GM19467 (cell line): ENCODE data around the gene CALB2.

ENCODE experiments used
- ATAC-seq: cut with Tn5 transposase; IDR thresholded peaks from one replicate; pipeline ENCODE4 v1.9.1; 2021; ENCODE audit warnings: mild to moderate bottlenecking, moderate library complexity; ENCODE audit not compliant: unreplicated experiment

The CALB2 gene

DNA sequence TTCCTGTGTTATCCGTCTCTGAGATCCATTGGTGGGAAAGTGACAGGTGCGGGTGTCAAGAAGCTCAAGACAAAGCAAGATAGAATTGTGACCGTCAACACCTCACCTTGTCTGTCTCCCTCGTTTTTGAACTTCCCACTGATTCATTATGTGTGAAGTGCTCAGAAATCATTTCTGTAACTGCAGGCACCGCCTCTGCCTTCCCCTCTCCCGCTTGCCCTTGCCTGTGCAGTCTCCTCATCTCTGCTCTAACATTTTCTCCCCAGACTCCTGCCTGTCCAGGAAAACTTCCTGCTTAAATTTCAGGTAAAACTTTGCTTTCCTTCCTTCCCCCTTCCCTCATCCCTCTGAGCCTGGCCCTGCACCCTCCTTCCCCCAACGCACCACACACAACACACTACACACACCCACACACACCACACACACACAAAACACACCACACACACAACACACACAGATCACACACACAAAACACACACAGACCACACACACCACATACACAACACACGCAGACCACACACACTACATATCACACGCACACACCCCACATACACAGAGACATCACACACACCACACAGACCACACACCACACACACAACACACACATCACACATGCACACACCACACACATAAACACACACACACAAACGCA is 25.7 kb downstream of the CALB2 start:
- no peak for ATAC-seq

DNA sequence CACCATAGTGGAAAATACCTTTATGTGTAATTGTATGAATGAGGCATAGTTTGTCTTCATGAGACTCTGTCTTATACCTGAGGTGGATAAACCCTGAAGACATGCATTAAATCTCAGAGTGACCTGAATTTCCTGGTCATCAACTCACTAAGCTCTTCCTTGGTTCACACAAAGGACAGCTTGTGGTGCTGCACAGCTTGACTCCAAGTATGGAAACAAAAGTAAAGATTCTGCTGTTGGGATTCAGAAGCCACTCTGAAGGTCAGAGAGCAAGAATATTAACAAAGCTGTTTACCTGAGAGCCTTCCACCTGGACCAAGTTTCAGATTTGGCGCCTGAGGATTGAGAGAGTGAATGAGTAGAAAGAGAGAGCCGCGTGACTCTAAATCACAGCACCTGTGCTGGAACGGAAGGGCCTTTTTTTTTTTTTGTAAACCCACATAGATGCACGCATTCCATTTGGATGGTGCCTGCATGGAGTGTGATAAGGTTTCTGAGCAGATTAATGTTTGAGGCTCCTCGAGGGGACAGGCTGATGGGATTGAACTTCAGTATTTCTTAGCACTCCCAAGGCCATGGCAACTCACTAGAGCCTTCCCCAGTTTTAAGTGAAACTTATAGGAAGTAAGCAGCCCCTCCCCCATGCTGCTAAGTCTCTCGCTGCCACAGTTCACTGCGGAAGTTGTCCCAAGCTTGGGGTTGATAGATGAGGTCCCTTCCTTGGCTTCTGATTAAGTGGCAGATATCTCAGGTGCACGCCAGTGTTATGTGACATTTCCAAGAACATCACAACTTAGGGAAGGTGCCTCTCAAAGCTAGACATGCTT is 28.7 kb downstream of the CALB2 start:
- ATAC-seq = no peak

DNA sequence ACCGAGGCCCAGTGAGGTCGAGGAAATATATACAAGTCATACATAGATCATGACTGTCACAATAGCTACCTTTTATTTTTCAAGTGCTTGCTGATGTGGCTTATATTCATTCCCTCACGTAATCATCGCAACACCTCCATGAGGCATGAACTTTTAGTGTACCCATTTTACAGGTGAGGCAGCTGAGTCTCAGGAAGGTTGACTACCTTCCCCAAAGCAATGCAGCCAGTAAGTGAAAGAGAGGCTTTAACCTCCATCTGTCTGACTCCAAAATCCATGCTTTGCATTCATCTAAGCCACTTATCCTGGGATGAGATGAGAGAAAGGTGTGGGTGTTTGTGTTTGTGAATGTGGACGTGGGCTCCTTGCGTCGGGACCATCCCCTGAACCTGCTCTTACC is 30.8 kb downstream of the CALB2 start:
- ATAC-seq = no peak

DNA sequence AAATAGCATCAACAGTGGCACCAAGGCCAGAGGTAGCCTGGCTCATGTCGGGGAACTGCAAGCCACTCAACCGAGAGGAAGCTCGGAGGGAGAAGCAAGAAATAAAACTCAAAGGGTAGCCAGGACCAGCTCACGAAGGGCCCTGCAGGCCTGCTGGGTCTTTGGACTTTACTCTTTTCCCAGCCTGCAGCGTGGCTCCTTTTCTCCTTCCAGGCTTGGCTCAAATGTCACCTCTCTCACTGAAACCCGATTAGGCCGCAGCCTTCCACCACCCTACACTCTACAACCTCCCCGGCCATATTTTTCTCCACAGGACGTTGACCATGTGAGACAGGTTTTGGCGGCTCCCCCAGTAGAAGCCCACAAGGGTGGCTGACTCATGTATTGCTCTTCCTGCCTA is 38.1 kb downstream of the CALB2 start:
- no peak for ATAC-seq

DNA sequence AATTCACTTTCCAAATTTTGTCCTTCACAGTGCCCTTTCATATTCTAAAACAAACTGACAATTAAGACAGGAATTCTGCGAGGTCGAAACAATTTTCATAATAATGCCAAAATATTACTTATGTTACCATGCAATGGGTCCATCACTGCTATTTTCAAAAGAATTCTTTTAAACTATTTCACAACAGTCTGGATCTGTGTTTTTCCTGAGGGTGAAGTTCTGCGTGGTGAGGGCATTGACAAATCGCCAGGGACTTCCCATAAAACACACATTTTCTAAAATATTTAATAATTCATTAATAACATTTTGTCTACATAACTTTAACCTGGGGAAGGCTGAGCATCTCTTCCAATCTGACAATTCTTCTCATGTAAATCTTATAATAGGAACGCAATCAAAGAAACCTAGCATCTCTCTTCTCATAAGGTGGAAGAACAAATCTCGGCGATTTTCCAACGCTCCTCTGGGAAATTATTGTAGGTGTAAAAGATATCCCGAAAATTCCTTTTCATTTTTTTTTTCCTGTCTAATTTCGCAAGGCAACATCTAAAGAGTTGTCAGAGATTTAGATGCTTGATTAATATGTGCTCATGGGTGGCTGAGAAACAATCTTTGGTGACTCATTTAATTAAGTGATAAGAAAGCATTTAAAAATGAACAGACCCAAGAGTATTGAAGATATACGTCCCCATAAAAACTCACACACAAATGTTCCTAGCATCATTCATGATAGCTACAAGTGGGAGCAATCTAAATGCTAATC is 41.5 kb downstream of the CALB2 start:
- ATAC-seq = no peak

DNA sequence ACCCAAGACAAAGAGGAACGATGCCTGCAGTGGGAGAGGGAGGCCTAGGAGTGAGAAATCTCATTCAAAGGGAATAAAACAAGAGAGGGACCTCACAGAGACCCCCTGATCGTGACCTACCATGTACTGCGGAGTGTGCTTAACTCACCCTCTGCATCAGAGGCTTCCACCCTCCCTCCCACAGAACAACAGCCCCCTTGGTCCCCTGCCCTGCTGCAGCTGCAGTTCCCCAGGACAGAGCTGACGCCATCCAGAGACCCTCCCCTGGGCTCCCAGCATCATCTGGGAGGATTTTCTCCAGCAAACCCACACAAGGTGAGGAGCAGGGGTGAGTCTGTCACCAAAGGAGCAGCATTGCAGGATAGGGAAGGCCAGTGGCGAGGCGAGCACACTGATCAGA is 43.5 kb downstream of the CALB2 start:
- ATAC-seq = no peak

DNA sequence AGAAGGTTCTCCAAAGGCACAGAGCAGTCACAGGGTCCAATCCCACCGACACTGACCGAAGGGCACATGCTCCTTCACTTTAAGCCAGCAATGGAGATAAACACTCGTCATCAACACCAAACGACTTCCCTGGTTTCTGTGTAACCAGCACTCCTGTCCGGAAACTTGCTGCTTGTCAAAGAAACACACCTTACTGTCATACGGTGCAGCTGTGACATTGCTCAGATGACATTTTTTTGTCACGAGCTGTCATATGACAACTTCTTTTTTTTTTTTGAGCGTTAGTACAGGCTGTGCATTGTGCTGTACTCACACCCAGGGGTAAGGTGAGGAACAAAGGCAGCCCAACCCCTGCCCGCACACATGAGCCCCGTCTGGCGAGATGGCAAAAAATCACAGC is 44.2 kb downstream of the CALB2 start:
- ATAC-seq = no peak

DNA sequence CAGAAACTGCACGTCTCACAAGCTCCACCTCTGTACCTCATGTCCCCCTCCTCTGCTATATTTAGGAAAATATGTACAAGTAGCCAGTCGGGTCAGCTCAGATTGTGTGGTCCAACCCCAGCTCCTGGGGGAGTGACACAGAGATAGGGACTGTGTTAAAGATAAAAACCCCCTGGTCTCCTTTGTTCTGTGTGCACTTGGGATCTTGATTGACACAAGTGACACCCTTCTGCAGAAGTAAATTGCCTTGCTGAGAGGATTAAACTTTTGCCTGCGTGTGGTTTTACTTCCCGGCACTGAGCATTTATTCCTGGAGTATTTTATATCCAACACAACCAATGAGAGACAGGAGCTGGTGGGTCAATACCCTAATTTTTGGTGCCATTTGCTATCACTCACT is 45.8 kb downstream of the CALB2 start:
- ATAC-seq = no peak

DNA sequence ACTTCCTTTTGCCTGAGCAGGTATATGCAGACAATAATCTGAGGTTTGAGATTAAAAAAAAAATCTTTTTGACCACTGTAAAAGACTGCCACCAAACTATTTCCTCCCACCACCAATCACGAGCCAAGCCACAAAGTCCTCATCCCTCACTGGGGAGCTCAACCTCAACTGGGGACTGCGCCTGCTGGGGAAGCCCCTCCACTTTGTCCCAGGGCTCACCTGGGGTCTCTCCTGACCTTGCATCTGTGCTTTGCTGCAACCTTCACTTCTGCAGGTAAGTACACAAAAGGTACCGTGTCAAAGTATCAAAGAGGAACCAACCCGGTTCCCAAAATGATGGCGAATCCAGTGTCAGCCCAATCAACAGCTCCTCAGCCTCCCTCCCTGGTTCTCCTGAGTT is 47.8 kb downstream of the CALB2 start:
- no peak for ATAC-seq

DNA sequence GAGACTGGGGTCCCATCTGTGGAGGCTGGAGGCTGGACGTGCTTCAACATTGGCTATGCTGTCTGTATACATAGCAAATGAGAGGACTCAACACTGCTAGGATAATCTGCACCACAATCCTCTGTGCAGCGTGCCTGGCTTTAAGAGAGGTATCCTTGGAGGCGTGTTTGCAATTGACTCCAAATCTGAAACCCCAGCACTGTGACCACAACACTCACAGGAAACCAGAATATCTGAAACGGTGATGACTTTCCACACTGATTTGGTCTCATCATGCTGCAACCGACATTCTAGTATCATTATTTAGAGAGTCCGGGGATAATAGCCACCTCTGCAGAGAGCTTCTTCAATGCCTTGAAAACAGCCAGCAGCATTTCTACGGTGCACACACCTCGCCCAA is 48.2 kb downstream of the CALB2 start:
- no peak for ATAC-seq

DNA sequence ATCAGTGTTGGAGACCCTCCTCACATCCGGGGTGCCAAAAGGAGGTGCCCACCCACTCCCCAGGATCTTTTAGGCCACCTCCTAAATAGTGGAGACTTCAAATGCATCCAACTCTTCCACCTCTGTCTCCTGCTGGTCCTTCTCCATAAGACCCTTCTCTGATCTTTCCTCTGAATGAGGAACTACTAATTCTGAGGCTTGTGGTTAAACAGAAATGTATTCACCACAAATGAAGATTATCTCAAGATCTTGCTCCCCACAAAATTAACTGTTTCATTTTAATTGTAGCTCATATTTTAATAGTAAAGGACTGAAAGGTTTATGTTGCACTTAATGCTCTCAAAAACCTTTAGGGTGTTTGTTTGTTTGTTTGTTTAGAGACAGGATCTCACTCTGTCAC is 49.2 kb downstream of the CALB2 start:
- ATAC-seq = no peak

DNA sequence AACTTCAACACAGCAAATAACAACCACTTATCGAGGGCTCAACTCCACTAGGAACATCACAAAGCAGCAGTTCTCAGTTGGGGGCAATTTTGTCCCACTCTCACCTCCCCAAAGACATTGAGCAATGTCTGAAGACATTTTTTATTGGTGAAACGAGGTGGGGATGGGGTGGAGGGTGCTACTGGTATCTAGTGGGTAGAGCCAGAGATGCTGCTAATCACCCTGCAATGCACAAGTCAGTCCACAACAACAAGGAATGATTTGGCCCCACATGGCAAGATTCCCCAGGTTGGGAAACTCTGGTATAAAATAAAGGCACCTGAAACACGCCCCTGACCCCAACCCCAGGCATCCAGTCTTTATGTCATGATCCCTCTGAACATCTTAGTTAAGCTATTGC is 50.0 kb downstream of the CALB2 start:
- ATAC-seq = no peak

DNA sequence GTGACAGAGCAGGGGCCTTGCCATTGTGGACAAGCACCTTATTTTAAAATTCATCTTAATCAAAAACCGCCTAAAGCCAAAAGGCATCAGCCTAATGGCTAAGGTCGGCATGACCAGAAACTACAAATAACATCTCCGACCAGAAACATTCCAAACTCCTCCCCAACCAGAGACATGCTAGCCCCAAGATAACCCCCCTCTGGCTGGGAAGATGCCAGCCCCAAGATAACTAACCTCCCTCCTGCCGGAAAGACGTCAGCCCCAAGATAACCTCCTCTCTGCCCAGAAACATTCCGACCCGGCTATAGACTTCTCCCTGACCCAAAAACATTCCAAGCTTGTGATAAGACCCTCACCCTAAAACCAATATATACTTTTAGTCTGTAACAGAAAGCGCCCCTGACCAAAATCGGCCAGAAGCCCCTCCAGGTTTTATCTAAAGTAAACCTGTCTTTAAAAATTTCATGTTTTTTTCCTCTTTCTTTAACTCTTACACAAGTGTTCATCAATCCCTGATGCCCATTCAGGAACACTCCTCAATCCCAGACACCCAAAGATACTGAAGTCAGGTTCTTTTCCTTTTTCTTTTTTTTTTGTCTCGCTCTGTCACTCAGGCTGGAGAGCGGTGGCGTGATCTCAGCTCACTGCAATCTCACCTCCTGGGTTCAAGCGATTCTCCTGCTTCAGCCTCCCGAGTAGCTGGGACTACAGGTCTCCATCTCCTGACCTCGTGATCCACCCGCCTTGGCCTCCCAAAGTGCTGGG is 50.7 kb downstream of the CALB2 start:
- no peak for ATAC-seq

DNA sequence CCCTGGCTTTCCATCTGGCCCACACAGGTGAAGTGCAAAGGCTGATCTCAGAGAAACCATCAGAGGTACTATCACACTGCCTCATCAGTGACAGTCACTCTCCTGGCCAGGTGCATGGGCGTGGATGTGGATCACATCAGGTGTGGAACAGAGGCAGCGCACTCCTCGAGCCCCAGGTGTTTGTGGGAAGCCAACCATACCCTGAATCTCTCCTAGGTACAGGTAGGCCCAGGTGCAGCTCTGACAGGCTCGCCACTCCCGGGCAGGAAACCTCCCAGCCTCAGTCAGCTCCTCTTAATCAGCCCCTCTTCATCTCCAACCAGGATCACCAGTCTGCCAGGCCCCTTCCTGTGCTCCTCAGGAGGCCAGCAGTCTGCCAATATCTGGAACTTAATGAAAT is 51.6 kb downstream of the CALB2 start:
- ATAC-seq = no peak

DNA sequence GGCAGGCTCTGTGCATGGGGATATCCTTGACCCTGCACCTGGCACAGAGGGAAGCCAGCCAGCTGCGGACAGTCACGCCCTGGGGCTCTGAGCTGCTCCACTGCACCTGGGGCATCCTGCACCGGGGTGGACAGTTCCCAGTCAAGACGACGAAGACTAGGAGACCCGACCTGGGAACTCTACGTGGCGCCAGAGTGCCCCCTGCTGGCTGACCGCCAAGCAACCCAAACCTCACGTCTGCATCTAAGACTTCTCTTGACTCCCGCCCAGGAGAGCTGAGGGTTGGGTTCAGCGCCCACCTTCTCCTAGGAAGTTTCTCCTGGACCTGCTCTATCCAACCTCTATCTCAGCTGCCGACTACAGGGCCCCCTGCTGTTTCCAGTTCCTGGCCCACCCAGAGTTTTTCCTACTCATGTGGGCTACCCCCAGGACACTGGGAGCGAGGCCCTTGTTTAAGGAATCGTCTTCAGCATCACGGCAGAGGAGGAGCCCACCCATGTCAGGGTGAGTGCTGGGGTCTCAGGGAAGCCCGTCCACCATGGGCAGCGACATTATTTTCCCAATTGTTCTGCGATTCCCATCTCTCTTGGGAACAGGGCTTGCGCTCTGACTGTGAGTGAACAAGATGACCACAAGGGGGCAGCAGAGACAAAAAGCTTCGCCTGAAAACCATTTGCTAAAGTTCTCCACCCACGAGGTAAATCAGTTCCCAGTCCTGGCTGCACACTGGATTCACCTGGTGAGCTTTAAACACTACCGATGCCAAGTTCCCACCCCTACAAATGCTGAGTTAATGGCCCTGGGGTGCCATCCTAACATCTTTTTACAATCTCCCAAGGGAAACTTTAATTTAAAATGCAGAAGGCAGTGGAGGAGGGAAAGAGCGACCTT is 54.0 kb downstream of the CALB2 start:
- ATAC-seq = no peak

DNA sequence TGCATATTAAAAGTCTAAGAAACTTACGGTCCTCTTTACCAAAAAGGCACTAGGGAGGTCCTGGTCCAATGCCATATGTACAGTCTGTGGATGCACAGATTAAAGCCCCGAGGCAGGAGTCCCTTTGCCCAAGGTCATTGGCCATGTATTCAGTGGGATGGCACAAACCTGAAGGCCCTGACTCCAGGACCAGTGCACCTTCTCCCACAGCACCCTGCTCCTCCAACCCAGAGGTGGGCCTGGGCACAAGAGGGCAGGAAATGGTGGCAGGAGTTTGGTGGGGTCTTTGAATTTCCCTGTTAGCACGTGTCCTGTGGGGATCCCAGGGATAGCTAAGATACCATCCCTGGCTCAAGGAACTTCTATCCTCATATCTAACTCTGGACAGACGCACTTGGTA is 54.8 kb downstream of the CALB2 start:
- ATAC-seq = no peak

DNA sequence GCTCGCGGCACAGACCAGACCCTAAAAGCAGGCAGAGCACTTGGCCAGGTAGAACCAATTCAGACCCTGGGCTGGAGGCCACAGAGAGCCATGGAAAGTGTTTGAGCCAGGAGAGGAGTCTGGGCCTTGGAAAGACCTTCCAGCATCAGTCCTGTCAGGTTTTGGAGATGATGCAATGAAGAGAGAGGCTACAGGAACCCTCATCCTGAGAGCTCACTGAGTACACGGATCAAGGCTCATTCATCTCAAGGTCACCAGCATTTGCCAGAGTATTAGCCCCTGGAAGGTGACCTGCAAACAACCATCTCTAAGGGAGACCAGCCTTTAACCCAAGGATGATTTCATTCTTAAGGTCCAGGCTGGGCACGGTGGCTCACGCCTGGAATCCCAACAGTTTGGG is 55.5 kb downstream of the CALB2 start:
- ATAC-seq = no peak

DNA sequence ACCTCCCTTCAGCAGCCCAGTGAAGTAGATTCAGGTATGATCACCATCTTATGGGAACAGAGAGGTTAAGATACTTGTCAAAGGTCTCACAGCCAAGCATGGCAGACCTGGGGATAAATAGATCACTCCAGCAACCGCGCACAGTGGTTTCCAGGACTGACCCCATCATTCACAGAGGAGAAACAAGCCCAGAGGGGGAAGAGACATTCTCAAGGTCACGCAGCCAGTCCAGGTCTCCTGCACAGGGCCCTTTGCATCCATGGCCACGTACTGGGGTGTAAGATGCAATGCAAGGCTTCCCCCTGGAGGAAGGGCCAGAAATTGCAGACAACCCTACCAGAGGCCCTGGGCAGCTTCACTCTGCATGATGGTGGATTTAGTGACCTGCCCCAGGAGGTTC is 63.4 kb downstream of the CALB2 start:
- ATAC-seq = no peak

DNA sequence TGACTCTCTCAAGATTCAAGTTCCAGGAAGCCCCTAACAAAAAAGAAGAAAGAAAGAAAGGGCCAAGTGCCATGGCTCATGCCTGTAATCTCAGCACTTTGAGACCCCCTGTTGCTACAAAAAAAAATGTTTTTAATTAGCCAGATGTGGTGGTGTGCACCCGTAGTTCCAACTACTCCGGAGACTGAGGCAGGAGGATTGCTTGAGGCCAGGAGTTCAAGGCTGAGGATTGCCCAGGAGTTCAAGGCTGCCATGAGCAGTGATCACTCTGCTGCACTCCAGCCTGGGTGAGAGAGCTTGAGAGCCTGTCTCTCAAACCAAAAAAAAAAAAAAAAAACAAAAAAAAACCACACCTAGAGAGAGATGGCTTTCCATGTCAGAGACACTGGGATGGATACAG is 64.5 kb downstream of the CALB2 start:
- ATAC-seq = no peak

DNA sequence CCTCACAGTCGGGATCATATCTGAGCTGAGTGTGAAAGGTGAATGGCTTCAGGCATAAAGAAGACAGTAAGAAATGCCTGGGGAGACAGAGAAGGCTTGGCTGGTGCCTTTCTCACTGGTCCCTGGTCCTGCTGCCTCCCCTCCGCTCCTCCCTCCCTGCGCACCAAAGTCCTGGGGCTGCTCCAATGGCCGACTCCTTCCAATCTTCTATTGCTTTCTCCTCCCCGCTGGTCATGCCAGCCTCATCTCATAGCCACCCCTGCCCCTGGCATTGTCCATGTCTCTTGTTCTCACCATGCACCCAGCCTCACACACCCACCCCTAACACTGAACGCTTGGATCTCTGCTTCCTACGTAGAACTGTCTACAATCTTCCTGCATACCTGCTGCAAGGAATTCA is 65.3 kb downstream of the CALB2 start:
- ATAC-seq = no peak
